Measurements from ENCODE around the gene STC2.
A peak's percentile ranks its signal among the peaks of the same experiment; 100 is the strongest.

The STC2 gene

DNA sequence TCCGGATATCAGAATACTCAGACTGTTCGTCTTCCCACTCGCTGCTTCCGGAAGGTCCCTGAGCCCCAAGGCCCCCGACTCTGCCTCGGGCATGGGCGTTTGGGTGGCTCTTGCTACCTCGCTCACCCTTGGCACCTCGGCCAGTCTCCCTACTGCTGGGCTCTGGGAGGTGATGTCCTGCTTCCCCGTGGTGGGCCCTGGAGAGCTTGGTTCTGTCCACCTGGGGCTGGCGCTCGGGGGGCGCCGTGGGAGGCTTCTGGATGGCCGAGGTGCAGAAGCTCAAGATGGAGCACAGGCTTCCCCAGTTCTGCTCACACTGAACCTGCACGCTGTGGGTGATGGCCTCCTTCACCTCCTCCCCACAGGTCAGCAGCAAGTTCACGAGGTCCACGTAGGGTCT lies 10.4 kb downstream of the STC2 start:
- H3K9ac ChIP-seq (ENCODE audit: insufficient read length): no peak overlapping the region
- TF ChIP-seq EZH2 (IDR thresholded peaks at IDR 0.05) (no peak), FOXP2 (optimal IDR thresholded peaks at IDR 0.05; ENCODE audit: control extremely low read depth, extremely low read length, insufficient read depth) (no peak), POLR2AphosphoS5 (IDR thresholded peaks at IDR 0.05; ENCODE audit: borderline replicate concordance, low read depth, low read length) (no peak)

DNA sequence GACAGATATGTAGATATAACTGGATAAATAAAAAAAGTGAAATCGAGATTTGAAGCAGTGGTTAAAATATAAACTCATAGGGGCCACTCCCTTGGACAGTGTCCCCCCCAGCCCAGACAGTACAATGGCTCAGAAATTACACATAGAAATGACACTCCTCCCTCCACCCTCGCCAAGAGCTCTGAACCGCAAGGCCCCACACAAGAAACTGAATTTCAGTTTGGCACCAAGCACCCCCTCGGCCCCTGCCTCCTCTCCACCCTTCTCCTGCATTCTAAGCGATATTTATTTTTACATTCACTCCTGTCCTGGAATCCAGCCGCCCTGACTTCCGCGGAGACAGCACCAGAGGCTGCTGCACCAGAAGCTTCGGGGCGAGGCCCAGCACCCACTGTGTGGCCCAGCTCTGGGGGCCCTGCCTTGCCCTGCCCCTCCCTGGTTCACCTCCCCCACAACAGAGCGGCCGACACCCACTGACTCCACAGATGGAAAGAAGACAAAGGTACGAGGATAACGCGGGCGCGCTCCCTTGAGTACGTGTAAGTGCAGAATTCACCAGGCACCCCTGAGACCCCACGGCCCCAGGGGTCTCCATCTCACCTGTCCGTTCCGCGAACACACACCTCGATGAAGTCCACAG lies 11.0 kb downstream of the STC2 start:
- H3K27ac ChIP-seq: peak overlapping the region; percentile 67; the same call in 1 of the 2 replicates
- H3K4me3 ChIP-seq: no peak overlapping the region
- TF ChIP-seq FOXP2 (optimal IDR thresholded peaks at IDR 0.05; ENCODE audit: control extremely low read depth, extremely low read length, insufficient read depth) (no peak), POLR2AphosphoS5 (IDR thresholded peaks at IDR 0.05; ENCODE audit: borderline replicate concordance, low read depth, low read length) (no peak), EZH2 (IDR thresholded peaks at IDR 0.05) (no peak)
- H3K36me3 ChIP-seq (ENCODE audit: insufficient read depth, low read length): peaks cover 58% of the 10 kb centered on the region
- H3K9me3 ChIP-seq (ENCODE audit: low read depth, low read length): no peaks in the 10 kb centered on the region
- H3K9ac ChIP-seq (ENCODE audit: insufficient read length): peak overlapping the region; percentile 58
- no peak for DNase-seq (ENCODE audit: low read depth, low spot score)

More for the DNA sequence above, 10.4 kb downstream of the STC2 start:
- no peak for DNase-seq (ENCODE audit: low read depth, low spot score)
- Histone ChIP-seq H3K27ac (no peak overlapping the region), H3K4me3 (no peak overlapping the region), H3K36me3 (ENCODE audit: insufficient read depth, low read length) (peaks cover 64% of the 10 kb centered on the region), H3K9me3 (ENCODE audit: low read depth, low read length) (no peaks in the 10 kb centered on the region)

DNA sequence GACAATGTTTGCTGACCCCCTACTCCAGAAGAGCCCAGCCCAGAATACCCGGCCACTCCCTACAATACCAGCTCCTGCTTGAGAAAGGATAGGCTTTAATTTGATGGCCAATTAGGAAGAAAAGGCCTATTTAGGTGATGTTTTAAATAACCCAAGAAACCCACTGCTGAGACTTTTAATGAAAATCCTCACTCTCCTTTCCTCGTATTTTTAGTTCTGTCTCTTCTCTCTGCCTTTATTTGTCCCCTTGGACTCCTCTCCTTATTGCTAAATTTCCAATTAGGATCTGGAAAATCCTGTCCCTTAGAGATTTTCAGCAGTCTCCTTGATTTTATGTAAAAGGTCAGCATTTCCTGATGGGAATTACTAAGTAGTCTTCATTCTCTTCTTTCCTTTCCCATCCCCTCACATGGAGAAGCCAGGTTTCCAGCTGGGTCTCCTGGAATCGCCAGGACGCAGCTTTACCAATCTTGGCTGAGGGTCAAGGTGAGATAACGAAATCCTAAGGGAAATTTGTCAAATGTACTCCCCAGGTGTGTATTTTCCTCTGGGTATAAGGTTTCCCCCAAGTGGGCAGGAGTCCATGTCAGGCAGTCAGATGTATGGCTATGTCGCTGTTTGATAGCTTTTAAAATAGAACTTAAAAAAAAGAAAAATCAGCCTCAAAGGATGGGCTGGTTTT lies 11.7 kb downstream of the STC2 start:
- H3K9ac ChIP-seq (ENCODE audit: insufficient read length): peak overlapping the region; percentile 58
- peak overlapping the region; percentile 64 for H3K4me3 ChIP-seq

DNA sequence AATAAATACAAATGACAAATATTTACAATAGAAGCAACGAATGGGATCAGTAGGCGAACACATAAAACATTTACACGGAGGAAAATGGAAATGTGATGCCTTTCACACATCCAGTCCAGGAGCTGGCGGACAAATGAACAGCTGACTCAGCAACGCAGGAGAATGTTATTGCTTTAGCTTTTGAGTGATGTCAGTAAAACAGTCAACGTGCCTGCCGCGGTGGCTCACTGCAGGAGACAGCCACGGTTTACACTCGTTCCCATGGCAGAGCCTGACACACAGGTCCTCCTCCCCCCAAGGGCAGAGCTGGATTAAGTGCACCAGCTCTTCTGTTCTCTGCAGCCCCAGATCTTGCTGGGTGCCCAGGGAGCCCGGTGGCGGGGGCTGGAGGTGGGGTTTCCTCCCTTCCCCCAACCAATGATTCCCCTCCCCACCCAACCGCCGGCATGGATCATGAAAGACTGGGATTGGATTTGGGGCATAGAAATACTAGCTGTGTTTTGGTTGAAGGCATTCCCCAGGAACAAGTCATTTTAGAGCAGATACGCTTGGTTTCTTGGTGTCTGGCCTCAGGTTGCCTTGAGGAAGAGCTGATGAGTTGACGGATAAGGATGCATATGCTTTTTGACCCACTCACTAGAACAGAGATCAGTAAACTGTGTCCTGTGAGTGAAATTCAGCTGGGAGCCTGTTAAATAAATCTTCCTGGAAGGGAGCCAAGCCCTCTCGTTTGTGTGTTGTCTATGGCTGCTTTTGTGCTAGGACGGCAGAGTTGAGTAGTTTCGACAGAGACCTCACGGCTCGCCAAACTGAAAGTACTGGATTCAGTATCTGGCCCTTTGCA lies 12.5 kb downstream of the STC2 start:
- Histone ChIP-seq H3K9me3 (ENCODE audit: low read depth, low read length) (no peaks in the 10 kb centered on the region), H3K27ac (peak overlapping the region; percentile 67), H3K4me3 (peak overlapping the region; percentile 64), H3K9ac (ENCODE audit: insufficient read length) (peak overlapping the region; percentile 58), H3K36me3 (ENCODE audit: insufficient read depth, low read length) (peaks cover 43% of the 10 kb centered on the region; the same call in 1 of the 2 replicates)
- TF ChIP-seq EZH2 (IDR thresholded peaks at IDR 0.05): no peak
- peak; percentile 44 for TF ChIP-seq POLR2AphosphoS5 (IDR thresholded peaks at IDR 0.05; ENCODE audit: borderline replicate concordance, low read depth, low read length)
- no peak for DNase-seq (ENCODE audit: low read depth, low spot score)

More for the DNA sequence above, 11.7 kb downstream of the STC2 start:
- H3K9me3 ChIP-seq (ENCODE audit: low read depth, low read length): no peaks in the 10 kb centered on the region
- DNase-seq (ENCODE audit: low read depth, low spot score): no peak
- peaks cover 51% of the 10 kb centered on the region for H3K36me3 ChIP-seq (ENCODE audit: insufficient read depth, low read length)
- peak overlapping the region; percentile 67 for H3K27ac ChIP-seq
- no peak for TF ChIP-seq POLR2AphosphoS5 (IDR thresholded peaks at IDR 0.05; ENCODE audit: borderline replicate concordance, low read depth, low read length)

DNA sequence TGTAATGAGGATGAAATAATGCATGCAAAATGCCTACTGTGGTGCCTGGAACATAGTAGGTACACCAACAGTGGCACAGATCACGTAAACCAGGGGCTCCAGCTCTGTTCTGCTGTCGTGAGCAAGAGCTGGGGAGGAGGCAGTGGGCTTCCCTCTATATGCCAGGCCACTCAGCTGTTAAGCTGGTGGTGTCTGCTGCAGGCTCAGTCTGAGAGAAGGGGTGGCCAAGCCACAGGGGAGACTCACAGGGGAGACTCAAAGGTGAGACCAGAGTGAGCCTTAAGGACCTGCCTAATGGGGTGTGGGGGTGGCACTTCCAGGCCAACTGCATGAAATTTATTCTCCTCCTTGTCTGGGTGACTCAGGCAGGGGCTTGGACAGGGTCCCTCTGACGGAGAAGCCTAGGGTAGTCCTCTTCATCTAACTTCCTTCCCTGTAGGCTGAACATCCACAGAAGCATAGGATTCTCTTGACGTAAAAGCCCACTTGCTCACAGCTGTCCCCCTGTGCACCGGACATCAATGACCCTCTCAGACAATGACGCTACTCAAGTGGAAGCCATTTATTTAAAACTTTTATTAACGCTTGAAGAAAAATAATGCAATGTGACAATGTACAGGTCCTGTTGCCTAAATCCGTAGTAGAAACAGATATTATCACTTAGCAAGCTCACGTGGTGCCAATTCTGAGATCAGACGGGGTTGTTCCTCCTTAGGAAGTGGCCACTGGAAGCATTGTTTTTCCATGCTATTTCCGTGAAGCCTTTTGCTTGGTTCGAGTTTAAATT lies 13.9 kb downstream of the STC2 start:
- no peak for TF ChIP-seq EZH2 (IDR thresholded peaks at IDR 0.05)
- no peak for TF ChIP-seq POLR2AphosphoS5 (IDR thresholded peaks at IDR 0.05; ENCODE audit: borderline replicate concordance, low read depth, low read length)
- no peak for TF ChIP-seq FOXP2 (optimal IDR thresholded peaks at IDR 0.05; ENCODE audit: control extremely low read depth, extremely low read length, insufficient read depth)
- H3K9me3 ChIP-seq (ENCODE audit: low read depth, low read length): no peaks in the 10 kb centered on the region
- no peak overlapping the region for H3K4me3 ChIP-seq
- no peak overlapping the region for H3K9ac ChIP-seq (ENCODE audit: insufficient read length)
- 0 out of 2 replicates have a peak overlapping the region, but pooled peaks have one; percentile 12 for H3K27ac ChIP-seq
- H3K36me3 ChIP-seq (ENCODE audit: insufficient read depth, low read length): peaks cover 29% of the 10 kb centered on the region; the same call in 1 of the 2 replicates
- no peak for DNase-seq (ENCODE audit: low read depth, low spot score)

DNA sequence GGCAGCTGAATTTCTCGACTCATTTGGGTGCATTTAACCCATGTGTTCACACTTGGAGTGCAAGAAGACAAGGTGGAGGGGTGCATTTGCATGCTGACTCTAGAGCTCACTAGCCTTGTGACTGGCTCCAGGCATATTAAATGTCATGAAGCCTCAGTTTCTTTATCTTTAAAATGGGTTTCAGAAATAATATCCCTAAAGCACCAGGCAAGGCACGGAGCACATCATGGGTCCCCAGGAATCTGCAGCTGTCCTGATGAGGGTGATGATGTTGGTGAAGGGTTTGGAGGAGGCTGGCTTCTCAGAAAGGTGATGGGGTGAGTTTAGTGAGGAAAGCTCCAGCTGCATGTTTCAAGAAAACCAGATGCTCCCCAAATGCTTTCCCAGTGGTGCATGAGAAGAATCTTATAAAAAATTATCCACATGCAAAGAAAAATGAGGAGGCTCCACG lies 14.8 kb downstream of the STC2 start:
- H3K4me3 ChIP-seq: no peak overlapping the region
- H3K36me3 ChIP-seq (ENCODE audit: insufficient read depth, low read length): peaks cover 20% of the 10 kb centered on the region; the same call in 1 of the 2 replicates
- H3K9ac ChIP-seq (ENCODE audit: insufficient read length): no peak overlapping the region
- no peak overlapping the region for H3K27ac ChIP-seq
- no peaks in the 10 kb centered on the region for H3K9me3 ChIP-seq (ENCODE audit: low read depth, low read length)
- DNase-seq (ENCODE audit: low read depth, low spot score): no peak
- TF ChIP-seq FOXP2 (optimal IDR thresholded peaks at IDR 0.05; ENCODE audit: control extremely low read depth, extremely low read length, insufficient read depth) (no peak), EZH2 (IDR thresholded peaks at IDR 0.05) (no peak), POLR2AphosphoS5 (IDR thresholded peaks at IDR 0.05; ENCODE audit: borderline replicate concordance, low read depth, low read length) (no peak)

DNA sequence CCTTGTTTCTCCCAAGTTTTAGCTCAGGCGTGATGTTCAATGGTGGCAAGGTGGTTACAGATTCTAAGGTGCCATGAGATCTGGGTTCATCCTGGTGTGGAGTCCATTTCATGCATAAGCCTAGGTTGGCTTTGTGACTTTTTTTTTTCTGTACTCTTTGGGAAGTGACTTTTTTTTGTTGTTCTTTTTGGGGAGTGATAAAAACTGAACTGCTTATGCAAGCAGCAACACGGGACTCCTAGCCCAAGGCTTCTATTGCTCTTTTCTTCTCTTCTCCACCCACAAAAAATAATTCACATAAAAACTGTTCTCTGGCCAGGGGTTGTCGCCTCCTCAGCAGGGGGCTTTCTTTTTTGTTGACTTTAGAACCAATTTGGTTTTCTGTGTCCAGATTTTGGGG lies 15.4 kb downstream of the STC2 start:
- Histone ChIP-seq H3K9ac (ENCODE audit: insufficient read length) (no peak overlapping the region), H3K9me3 (ENCODE audit: low read depth, low read length) (peaks cover 1% of the 10 kb centered on the region; the same call in 1 of the 2 replicates), H3K4me3 (no peak overlapping the region), H3K36me3 (ENCODE audit: insufficient read depth, low read length) (peaks cover 14% of the 10 kb centered on the region; the same call in 1 of the 2 replicates), H3K27ac (no peak overlapping the region)
- DNase-seq (ENCODE audit: low read depth, low spot score): no peak
- TF ChIP-seq FOXP2 (optimal IDR thresholded peaks at IDR 0.05; ENCODE audit: control extremely low read depth, extremely low read length, insufficient read depth) (no peak), EZH2 (IDR thresholded peaks at IDR 0.05) (no peak), POLR2AphosphoS5 (IDR thresholded peaks at IDR 0.05; ENCODE audit: borderline replicate concordance, low read depth, low read length) (no peak)
